Skeletal muscle tissue (tissue), 2 donors: ENCODE results near the gene CRTAC1. TPM values are rescaled to one million over a fixed set of nuclear protein-coding genes. Genes with fewer than 3 reads are reported as not detected.

Experiments
- small RNA-seq: library from RNA; depleted of rRNA; stranded (forward); fragments of <200 nt; gene quantifications from one replicate; pipeline ENCODE3, GENCODE V24; 2014
- total RNA-seq: library from RNA; depleted of rRNA; stranded (reverse); fragments of >200 nt; gene quantifications from one replicate; pipeline ENCODE4 v1.2.3, GENCODE V29; 2014

The CRTAC1 gene
- total RNA-seq, 1 donor from 2014 or later, result 0.52 TPM

Small RNA genes within 50 kb of the gene (small RNA-seq; reads per million reads assigned to genes)
- not detected for gene AL355301.1

Other genes starting within 250 kb of the CRTAC1 start
- not detected for gene GOLGA7B, start 180.8 kb downstream of the CRTAC1 start, total RNA-seq
- 9.4 TPM for gene R3HCC1L, start 104.0 kb upstream of the CRTAC1 start, total RNA-seq
- 4.2 TPM for gene LOXL4, start 237.6 kb upstream of the CRTAC1 start, total RNA-seq